GM21619 (cell line): ENCODE measurements around the gene PCK2.

Source experiments
- ATAC-seq: cut with Tn5 transposase; IDR thresholded peaks from one replicate; pipeline ENCODE4 v1.9.1; 2021; ENCODE audit not compliant: unreplicated experiment

Gene PCK2

GRCh38 chr14:24150567-24150966 lies 56.5 kb downstream of the PCK2 start:
- no peak for ATAC-seq

DNA sequence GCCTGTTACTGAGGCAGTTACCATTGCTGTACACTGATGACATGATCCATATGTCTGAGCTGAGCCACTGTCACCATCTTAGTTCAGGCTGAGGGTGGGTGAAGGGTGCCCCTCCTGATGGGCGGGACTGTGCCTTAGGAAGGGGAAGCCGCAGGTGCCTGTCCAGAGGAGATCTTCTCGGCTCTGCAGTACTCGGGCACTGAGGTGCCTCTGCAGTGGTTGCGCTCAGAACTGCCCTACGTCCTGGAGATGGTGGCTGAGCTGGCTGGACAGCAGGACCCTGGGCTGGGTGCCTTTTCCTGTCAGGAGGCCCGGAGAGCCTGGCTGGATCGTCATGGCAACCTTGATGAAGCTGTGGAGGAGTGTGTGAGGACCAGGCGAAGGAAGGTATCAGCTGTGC lies 56.9 kb downstream of the PCK2 start:
- no peak for ATAC-seq

DNA sequence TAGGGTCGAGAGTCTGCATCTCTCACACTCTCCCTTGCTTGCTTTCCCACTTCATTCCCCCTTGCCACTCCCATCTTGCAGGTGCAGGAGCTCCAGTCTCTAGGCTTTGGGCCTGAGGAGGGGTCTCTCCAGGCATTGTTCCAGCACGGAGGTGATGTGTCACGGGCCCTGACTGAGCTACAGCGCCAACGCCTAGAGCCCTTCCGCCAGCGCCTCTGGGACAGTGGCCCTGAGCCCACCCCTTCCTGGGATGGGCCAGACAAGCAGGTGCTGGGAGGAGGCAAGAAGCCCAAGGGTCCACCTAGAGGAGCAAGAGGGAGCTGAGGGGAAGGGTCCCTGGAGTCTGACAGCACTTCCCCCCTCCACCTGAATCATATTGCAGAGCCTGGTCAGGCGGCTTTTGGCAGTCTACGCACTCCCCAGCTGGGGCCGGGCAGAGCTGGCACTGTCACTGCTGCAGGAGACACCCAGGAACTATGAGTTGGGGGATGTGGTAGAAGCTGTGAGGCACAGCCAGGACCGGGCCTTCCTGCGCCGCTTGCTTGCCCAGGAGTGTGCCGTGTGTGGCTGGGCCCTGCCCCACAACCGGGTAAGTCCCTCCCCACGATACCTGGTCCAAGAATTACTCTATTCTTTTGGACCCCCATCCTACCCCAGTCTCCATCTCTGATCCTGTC lies 57.4 kb downstream of the PCK2 start:
- ATAC-seq: no peak
